Adipocyte (in vitro differentiated cells): ENCODE measurements around the gene ZNF300.
"Not testable (repeated sequence)": the region's sequence is repeated elsewhere in the genome, so short reads cannot be mapped to it uniquely, and the experiment has no call there.

ENCODE experiments used
- DNase-seq: peaks from one replicate; pipeline ENCODE4 v3.0.0-alpha.2; 2015; ENCODE audit warnings: low read depth
- H3K27me3 ChIP-seq: replicated peaks from 2 replicates; pipeline ENCODE4 v1.7.0; 2013; ENCODE audit warnings: mild to moderate bottlenecking, low read length, moderate library complexity; ENCODE audit not compliant: control insufficient read depth, insufficient read depth
- H3K36me3 ChIP-seq: 2 replicates; pipeline ENCODE4 v1.7.0; 2013; ENCODE audit warnings: low read length, mild to moderate bottlenecking, moderate library complexity; ENCODE audit not compliant: control insufficient read depth, insufficient read depth, severe bottlenecking
- H3K4me1 ChIP-seq: 2 replicates; pipeline ENCODE4 v1.7.0; 2013; ENCODE audit warnings: mild to moderate bottlenecking, low read length, moderate library complexity; ENCODE audit not compliant: control insufficient read depth, insufficient read depth
- H3K4me3 ChIP-seq: 2 replicates; pipeline ENCODE4 v1.7.0; 2013; ENCODE audit warnings: mild to moderate bottlenecking, low read length, moderate library complexity
- H3K9ac ChIP-seq: 2 replicates; pipeline ENCODE4 v1.7.0; 2013; ENCODE audit warnings: mild to moderate bottlenecking, low read length, moderate library complexity
- H3K9me3 ChIP-seq: 2 replicates; pipeline ENCODE4 v1.7.0; 2013; ENCODE audit warnings: mild to moderate bottlenecking, low read length, moderate library complexity; ENCODE audit not compliant: control insufficient read depth

Gene ZNF300

DNA sequence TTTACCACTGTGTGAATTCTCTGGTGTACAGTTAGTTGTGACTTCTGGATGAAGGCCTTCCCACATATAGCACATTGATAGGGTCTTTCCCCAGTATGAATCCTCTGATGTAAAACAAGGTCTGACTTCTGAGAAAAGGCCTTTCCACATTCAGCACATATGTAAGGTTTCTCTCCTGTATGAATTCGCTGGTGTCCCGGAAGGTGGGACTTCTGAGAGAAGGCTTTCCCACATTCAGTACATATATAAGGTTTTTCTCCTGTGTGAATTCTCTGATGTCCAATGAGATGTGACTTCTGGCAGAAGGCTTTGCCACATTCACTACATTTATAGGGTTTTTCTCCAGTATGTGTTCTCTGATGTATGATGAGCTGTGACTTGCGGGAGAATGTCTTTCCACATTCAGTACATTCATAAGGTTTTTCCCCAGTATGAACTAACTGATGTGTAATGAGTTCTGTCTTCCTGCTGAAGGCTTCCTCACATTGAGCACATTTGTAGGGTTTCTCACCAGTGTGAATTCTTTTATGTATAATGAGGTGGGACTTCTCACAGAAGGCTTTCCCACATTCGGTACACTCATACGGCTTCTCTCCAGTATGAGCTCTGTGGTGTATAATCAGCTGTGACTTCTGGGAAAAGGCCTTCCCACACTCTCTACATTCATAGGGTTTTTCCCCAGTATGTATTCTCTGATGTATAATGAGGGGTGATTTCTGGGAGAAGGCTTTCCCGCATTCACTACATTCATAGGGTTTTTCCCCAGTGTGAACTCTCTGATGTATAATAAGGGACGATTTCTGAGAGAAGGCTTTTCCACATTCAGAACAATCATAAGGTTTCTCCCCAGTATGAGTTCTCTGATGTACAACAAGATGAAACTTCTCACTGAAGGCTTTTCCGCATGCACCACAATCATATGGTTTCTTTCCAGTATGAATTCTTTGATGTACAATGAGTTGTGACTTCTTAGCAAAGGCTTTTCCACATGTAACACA is 9.1 kb downstream of the ZNF300 start:
- H3K9me3 ChIP-seq: peaks cover 100% of the 10 kb centered on the region
- no peak overlapping the region for H3K9ac ChIP-seq
- H3K4me3 ChIP-seq: peak overlapping the region; percentile 69
- no peaks in the 10 kb centered on the region for H3K4me1 ChIP-seq
- DNase-seq: no peak
- no peaks in the 10 kb centered on the region for H3K27me3 ChIP-seq
- peaks cover 32% of the 10 kb centered on the region for H3K36me3 ChIP-seq

DNA sequence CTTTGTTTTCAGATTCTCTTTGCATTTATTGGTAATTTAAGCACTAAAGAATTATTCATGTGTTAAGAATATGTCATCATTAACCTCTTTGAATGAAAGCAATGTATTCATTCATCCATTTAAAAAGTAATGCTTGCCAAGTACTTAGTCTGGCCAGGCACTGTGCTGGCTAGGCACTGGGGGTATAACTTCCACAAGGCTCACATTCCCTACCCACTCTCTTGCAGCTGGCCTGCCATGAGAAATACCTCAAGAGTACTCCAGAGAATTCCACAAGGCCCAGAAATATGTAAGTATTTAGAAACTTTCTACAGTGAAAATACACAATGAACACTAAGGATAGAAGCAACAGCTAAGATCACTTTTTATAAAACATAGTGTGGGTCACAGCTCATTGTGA is 25.4 kb downstream of the ZNF300 start:
- H3K36me3 ChIP-seq: no peaks in the 10 kb centered on the region
- H3K9ac ChIP-seq: no peak overlapping the region
- no peak for DNase-seq
- no peaks in the 10 kb centered on the region for H3K4me1 ChIP-seq
- peaks cover 92% of the 10 kb centered on the region for H3K9me3 ChIP-seq
- no peak overlapping the region for H3K4me3 ChIP-seq
- H3K27me3 ChIP-seq: no peaks in the 10 kb centered on the region

DNA sequence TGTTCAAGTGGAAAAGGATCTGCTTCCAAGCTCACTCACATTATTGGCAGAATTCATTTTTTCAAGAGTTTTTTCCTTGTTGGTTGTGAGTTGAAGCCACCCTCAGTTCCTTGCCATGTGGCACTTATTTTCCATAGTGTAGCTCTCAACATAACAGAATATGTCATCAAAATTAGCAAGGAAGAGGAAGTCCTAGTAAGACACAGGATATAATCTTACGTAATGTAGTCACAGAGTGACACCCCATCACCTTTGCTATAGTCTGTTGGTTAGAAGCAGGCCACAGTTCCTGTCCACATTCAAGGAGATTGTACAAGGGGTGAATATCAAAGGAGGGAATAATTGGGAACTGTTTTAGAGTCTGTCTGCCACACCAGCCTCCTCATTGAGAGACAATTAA is 42.7 kb downstream of the ZNF300 start:
- no peaks in the 10 kb centered on the region for H3K36me3 ChIP-seq
- H3K27me3 ChIP-seq: no peaks in the 10 kb centered on the region
- no peak overlapping the region for H3K9ac ChIP-seq
- no peak for DNase-seq
- H3K4me1 ChIP-seq: no peaks in the 10 kb centered on the region
- H3K4me3 ChIP-seq: no peak overlapping the region
- H3K9me3 ChIP-seq: peaks cover 50% of the 10 kb centered on the region

DNA sequence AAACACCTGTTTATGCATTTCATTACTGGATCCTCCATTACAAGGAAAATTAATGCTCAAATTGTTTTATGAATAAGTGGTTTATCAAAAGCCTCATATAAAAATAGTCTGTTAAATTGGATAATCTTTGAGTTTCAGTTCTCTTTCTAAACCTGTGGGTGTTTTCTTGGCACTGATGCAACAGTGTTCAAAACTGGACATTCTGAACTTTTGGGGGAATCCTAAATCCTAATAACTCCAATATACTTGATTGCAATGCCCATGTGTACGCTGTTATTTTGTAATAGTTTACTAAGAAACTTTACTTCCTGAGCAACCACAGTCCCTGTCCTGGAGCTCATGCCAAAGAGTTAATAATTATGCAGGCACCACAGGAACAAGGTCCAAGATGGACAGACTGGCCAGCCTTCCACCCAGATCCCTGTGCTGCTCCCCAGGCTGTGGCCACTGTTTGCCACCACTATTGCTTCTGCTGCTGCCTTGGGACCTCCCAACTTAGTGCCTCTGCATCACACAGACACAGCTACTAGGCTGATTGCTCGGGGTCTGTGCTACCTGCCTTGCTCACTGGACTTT is 44.4 kb downstream of the ZNF300 start:
- no peak overlapping the region for H3K9ac ChIP-seq
- H3K36me3 ChIP-seq: no peaks in the 10 kb centered on the region
- no peaks in the 10 kb centered on the region for H3K4me1 ChIP-seq
- H3K4me3 ChIP-seq: no peak overlapping the region
- no peaks in the 10 kb centered on the region for H3K27me3 ChIP-seq
- peaks cover 36% of the 10 kb centered on the region for H3K9me3 ChIP-seq
- DNase-seq: no peak

DNA sequence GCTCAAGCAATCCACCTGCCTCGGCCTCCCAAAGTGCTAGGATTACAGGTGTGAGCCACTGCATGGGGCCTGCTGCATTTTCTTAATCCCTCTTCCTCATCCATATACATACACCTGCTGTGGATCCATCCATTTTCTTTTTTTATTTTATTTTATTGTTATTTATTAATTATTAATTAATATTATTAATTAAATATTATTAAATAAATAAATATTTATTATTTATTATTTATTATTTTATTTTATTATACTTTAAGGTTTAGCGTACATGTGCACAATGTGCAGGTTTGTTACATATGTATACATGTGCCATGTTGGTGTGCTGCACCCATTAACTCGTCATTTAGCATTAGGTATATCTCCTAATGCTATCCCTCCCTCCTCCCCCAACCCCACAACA is 48.1 kb downstream of the ZNF300 start:
- not testable (repeated sequence) for H3K4me1 ChIP-seq, H3K4me3 ChIP-seq, H3K27me3 ChIP-seq, H3K9me3 ChIP-seq, H3K9ac ChIP-seq, DNase-seq, H3K36me3 ChIP-seq

DNA sequence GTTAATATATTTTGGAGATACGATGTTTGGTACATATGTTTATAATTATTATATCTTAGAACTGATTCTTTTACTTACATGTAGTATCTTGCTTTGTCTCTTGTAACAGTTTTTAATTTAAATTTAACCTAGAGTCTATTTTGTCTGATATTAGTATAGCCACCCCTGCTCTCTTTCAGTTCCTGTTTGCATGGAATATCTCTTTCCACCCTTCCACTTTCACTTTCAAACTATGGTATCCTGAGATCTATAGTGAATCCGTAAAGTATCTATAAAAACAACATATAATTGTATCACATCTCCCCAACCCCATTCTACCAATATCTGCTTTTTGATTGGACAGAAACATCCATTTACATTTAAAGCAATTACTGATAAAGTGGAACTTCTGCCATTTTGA is 51.2 kb downstream of the ZNF300 start:
- DNase-seq: no peak
- no peak overlapping the region for H3K9ac ChIP-seq

DNA sequence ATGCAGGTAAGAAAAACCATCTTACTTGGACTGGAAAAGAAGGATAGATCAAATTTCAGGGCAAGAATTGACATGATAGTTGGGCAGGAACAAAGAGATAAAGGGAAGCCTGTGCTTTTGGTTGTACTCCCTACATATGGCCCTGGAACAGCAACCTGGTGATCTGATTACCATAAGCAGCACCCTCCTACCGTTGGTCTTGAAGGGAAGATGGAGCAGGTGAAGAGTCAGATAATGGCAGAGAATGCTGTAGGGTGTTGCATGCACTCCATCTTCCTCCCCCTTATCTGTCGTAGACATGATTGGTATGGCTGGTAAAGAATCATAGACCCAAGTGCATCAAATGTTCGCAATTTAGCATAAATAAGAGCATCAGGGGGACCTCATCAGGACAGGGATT is 53.7 kb downstream of the ZNF300 start:
- H3K9me3 ChIP-seq: no peaks in the 10 kb centered on the region
- no peak for DNase-seq
- no peak overlapping the region for H3K4me3 ChIP-seq
- H3K27me3 ChIP-seq: no peaks in the 10 kb centered on the region
- no peaks in the 10 kb centered on the region for H3K36me3 ChIP-seq
- no peak overlapping the region for H3K9ac ChIP-seq
- peaks cover 4% of the 10 kb centered on the region for H3K4me1 ChIP-seq

More for the DNA sequence above, 51.2 kb downstream of the ZNF300 start:
- H3K9me3 ChIP-seq: no peaks in the 10 kb centered on the region
- no peak overlapping the region for H3K4me3 ChIP-seq
- no peaks in the 10 kb centered on the region for H3K4me1 ChIP-seq
- no peaks in the 10 kb centered on the region for H3K27me3 ChIP-seq
- no peaks in the 10 kb centered on the region for H3K36me3 ChIP-seq

DNA sequence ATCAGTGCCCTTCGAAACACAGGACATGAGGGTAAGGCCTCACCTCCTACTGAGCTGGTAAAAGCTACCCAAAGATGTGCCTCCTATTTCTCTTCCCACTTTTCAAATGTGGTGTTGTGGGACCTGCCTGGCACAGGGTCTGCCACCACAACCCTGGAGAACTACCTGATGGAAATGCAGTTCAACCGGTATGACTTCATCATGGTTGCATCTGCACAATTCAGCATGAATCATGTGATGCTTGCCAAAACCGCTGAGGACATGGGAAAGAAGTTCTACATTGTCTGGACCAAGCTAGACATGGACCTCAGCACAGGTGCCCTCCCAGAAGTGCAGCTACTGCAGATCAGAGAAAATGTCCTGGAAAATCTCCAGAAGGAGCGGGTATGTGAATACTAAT is 56.5 kb downstream of the ZNF300 start:
- no peaks in the 10 kb centered on the region for H3K27me3 ChIP-seq
- H3K9me3 ChIP-seq: no peaks in the 10 kb centered on the region
- H3K36me3 ChIP-seq: no peaks in the 10 kb centered on the region
- no peak for DNase-seq
- H3K4me3 ChIP-seq: no peak overlapping the region
- no peak overlapping the region for H3K9ac ChIP-seq
- H3K4me1 ChIP-seq: peaks cover 4% of the 10 kb centered on the region

DNA sequence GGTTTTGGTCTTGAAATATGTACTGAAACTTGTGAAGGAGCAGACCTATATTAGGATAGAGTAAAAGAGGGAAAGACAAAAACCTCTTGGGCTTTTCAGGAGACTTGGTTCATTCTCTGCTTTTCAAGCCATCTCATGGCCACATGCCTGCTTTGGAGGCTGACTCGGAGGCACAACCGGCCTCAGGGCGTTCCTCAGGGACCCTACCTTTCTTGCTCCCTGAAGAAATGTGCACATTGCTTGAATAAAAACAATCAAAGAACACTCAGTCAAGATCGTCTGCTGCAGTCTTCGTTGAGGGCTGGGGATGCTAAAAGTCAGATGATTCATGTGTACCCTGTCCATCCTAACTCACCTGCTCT is 57.5 kb downstream of the ZNF300 start:
- Histone ChIP-seq H3K9me3 (no peaks in the 10 kb centered on the region), H3K4me1 (peaks cover 4% of the 10 kb centered on the region), H3K9ac (no peak overlapping the region), H3K27me3 (no peaks in the 10 kb centered on the region), H3K36me3 (no peaks in the 10 kb centered on the region), H3K4me3 (no peak overlapping the region)
- DNase-seq: no peak

DNA sequence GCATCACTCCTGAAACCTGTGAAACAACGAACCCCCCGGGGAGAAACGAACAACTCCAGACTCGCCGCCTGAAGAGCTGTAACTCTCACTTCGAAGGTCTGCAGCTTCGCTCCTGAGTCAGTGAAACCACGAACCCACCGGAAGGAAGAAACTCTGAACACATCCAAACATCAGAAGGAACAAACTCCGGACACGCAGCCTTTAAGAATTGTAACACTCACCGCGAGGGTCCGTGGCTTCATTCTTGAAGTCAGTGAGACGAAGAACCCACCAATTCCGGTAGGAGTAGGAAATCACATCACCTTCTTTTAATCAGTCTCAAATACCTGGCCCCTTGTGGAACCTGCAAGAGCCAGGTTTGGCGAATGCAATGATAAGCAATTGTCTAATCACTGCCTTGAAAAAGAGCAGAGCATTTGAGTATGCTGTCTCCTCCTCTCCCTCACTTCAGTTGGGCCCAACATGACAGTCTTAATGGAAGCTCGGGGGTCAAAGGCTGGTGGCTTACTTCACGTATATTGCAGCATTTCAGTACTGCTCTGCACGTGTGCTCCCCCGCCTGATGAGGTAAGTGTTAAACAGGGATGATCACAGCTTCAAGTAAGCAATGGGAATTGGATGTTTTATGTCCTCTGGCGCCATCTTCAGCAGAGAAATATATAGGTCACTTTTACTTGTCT is 58.0 kb downstream of the ZNF300 start:
- DNase-seq: peak; percentile 88
- H3K9me3 ChIP-seq: no peaks in the 10 kb centered on the region
- H3K9ac ChIP-seq: no peak overlapping the region
- no peaks in the 10 kb centered on the region for H3K36me3 ChIP-seq
- peaks cover 4% of the 10 kb centered on the region for H3K4me1 ChIP-seq
- H3K27me3 ChIP-seq: no peaks in the 10 kb centered on the region
- H3K4me3 ChIP-seq: no peak overlapping the region

DNA sequence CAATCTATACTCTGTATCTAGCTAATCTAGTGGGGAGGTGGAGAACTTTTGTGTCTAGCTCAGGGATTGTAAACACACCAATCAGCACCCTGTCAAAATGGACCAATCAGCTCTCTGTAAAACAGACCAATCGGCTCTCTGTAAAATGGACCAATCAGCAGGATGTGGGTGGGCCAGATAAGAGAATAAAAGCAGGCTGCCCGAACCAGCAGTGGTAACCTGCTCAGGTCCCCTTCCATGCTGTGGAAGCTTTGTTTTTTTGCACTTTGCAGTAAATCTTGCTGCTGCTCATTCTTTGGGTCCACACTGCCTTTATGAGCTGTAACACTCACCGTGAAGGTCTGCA is 58.5 kb downstream of the ZNF300 start, which contains the start of gene IRGM:
TSS of gene IRGM (plus strand) at position 214 of the 346 bp plus-strand sequence. CDS start 1,603 bp downstream, outside the sequence.
- not testable (repeated sequence) for H3K9ac ChIP-seq, H3K36me3 ChIP-seq, H3K9me3 ChIP-seq, H3K27me3 ChIP-seq, DNase-seq, H3K4me1 ChIP-seq, H3K4me3 ChIP-seq
